HepG2 (cell line): Measurements from ENCODE around the gene IPO5. TPM values are rescaled to one million over a fixed set of nuclear protein-coding genes. Genes with fewer than 3 reads are reported as not detected.

ENCODE experiments used
- KDM3A ChIP-seq: IDR thresholded peaks from 2 replicates; pipeline ENCODE4 v1.6.1; 2018; ENCODE audit warnings: low read depth, missing compliant biosample characterization
- MEIS2 ChIP-seq: sonication (generic); formaldehyde crosslinking; IDR thresholded peaks from 2 replicates; pipeline ENCODE4 v1.9.0; 2021; ENCODE audit warnings: mild to moderate bottlenecking, missing genetic modification reagents
- MIER3 ChIP-seq: IDR thresholded peaks from 2 replicates; pipeline ENCODE4 v1.6.1; 2016; ENCODE audit warnings: missing compliant biosample characterization, borderline replicate concordance
- MTA3 ChIP-seq: sonication (generic); formaldehyde crosslinking; IDR thresholded peaks from 2 replicates; pipeline ENCODE4 v1.4.0; 2020; ENCODE audit warnings: missing genetic modification reagents
- NFE2 ChIP-seq: sonication (generic); formaldehyde crosslinking; IDR thresholded peaks from 2 replicates; pipeline ENCODE4 v1.4.0; 2020; ENCODE audit warnings: missing genetic modification reagents
- NR2C2 ChIP-seq: sonication (generic); formaldehyde crosslinking; IDR thresholded peaks from 2 replicates; pipeline ENCODE4 v1.4.0; 2020; ENCODE audit warnings: missing genetic modification reagents, mild to moderate bottlenecking, moderate library complexity, borderline replicate concordance
- SALL1 ChIP-seq: sonication (generic); formaldehyde crosslinking; IDR thresholded peaks from 2 replicates; pipeline ENCODE4 v1.8.0; 2022; ENCODE audit warnings: mild to moderate bottlenecking, missing genetic modification reagents
- SUZ12 ChIP-seq: fragments of 150-350 bp; IDR thresholded peaks from 2 replicates; pipeline ENCODE4 v1.6.1; 2014; ENCODE audit warnings: low read depth, low read length
- TEAD3 ChIP-seq: optimal IDR thresholded peaks from 2 replicates; pipeline ENCODE3; 2016; ENCODE audit warnings: borderline replicate concordance
- ZNF615 ChIP-seq: sonication (generic); formaldehyde crosslinking; IDR thresholded peaks from 2 replicates; pipeline ENCODE4 v1.5.0; 2020; ENCODE audit warnings: mild to moderate bottlenecking, missing genetic modification reagents, borderline replicate concordance
- ZNF891 ChIP-seq: sonication (generic); formaldehyde crosslinking; IDR thresholded peaks from 2 replicates; pipeline ENCODE4 v1.5.0; 2020; ENCODE audit warnings: mild to moderate bottlenecking, missing genetic modification reagents
- polyA plus RNA-seq, 8 experiments: library from polyadenylated mRNA; depleted of rRNA in 3 of 8; stranded (reverse) in 7 of 8; unstranded in 1 of 8; fragments of >200 nt; fragmentation: Illumina TruSeq in 4 of 8; extraction: Trizol in 4 of 8; gene quantifications; 2 replicates each; pipeline versions ENCODE4 v1.2.1 to v1.2.3, GENCODE V29; 2011 to 2016; ENCODE audit warnings: low read depth in 4 of 8, missing spikeins in 1 of 8, mixed read lengths in 1 of 8; ENCODE audit not compliant: insufficient read depth in 1 of 8
- total RNA-seq, 5 experiments: library from RNA; depleted of rRNA; stranded (reverse); fragments of >200 nt; fragmentation: Illumina TruSeq; extraction: Trizol; gene quantifications; 2 replicates each; pipeline ENCODE4 v1.2.3, GENCODE V29; 2016; ENCODE audit warnings: low read depth in 1 of 5
- TF ChIP-seq, protein P1 (sequence below): IDR thresholded peaks from 2 replicates; pipeline ENCODE4 v1.6.1; 2016
- TF ChIP-seq, protein P2 (sequence below): sonication (generic); formaldehyde crosslinking; IDR thresholded peaks from 2 replicates; pipeline ENCODE4 v1.8.0; 2022; ENCODE audit warnings: missing genetic modification reagents, mild to moderate bottlenecking, moderate library complexity, borderline replicate concordance
- TF ChIP-seq, protein P3 (sequence below): sonication (generic); formaldehyde crosslinking; IDR thresholded peaks from 2 replicates; pipeline ENCODE4 v1.4.0; 2020; ENCODE audit warnings: missing genetic modification reagents, borderline replicate concordance
- TF ChIP-seq, protein P4 (sequence below), 2 experiments: sonication (generic) in 1 of 2; formaldehyde crosslinking in 1 of 2; IDR thresholded peaks; 2 replicates each; pipeline versions ENCODE4 v1.4.0 to v1.6.1; 2018 to 2020; ENCODE audit warnings: missing genetic modification reagents in 2 of 2, borderline replicate concordance in 1 of 2, low read depth in 1 of 2, mild to moderate bottlenecking in 1 of 2, missing biosample characterization in 1 of 2
- TF ChIP-seq, protein P5 (sequence below): sonication (generic); formaldehyde crosslinking; IDR thresholded peaks from 2 replicates; pipeline ENCODE4 v1.4.0; 2020; ENCODE audit warnings: missing genetic modification reagents
- TF ChIP-seq, protein P6 (sequence below): sonication (generic); formaldehyde crosslinking; IDR thresholded peaks from 2 replicates; pipeline ENCODE4; 2020; ENCODE audit warnings: missing genetic modification reagents, mild to moderate bottlenecking, borderline replicate concordance

The IPO5 gene
- total and polyA plus RNA-seq, 2 of the 13 experiments (the other 11 are each of a cell fraction or from before 2014, with no cell fraction given), result 155 to 242 TPM

DNA sequence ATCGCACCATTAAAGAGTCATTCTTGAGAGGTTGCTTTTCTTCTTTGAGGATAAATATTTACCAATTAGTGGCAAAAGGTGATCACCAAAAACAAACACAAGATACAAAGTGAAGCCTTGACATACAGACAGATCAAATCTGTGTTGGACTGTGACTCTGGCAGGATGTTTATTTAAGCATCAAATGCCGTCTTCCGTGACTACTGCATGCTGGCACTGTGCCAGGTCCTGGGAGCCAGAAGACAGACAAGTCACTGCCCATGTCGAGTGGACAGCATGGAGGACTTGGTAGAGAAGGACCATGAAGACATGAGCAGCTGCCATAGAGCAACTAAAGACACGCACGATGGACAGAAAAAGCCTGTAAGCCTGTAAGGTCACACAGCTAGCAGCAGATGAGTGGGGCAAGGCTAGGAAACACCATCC lies 96.6 kb downstream of the IPO5 start (continued):
- TF ChIP-seq, protein P1, sequence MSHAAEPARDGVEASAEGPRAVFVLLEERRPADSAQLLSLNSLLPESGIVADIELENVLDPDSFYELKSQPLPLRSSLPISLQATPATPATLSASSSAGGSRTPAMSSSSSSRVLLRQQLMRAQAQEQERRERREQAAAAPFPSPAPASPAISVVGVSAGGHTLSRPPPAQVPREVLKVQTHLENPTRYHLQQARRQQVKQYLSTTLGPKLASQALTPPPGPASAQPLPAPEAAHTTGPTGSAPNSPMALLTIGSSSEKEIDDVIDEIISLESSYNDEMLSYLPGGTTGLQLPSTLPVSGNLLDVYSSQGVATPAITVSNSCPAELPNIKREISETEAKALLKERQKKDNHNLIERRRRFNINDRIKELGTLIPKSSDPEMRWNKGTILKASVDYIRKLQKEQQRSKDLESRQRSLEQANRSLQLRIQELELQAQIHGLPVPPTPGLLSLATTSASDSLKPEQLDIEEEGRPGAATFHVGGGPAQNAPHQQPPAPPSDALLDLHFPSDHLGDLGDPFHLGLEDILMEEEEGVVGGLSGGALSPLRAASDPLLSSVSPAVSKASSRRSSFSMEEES, result peak; percentile 23; the same call in 1 of the 2 replicates
- no peak for TF ChIP-seq ZNF891
- no peak for TF ChIP-seq NR2C2 (CRISPR knock-in tag)
- TF ChIP-seq, protein P2, sequence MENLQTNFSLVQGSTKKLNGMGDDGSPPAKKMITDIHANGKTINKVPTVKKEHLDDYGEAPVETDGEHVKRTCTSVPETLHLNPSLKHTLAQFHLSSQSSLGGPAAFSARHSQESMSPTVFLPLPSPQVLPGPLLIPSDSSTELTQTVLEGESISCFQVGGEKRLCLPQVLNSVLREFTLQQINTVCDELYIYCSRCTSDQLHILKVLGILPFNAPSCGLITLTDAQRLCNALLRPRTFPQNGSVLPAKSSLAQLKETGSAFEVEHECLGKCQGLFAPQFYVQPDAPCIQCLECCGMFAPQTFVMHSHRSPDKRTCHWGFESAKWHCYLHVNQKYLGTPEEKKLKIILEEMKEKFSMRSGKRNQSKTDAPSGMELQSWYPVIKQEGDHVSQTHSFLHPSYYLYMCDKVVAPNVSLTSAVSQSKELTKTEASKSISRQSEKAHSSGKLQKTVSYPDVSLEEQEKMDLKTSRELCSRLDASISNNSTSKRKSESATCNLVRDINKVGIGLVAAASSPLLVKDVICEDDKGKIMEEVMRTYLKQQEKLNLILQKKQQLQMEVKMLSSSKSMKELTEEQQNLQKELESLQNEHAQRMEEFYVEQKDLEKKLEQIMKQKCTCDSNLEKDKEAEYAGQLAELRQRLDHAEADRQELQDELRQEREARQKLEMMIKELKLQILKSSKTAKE (CRISPR knock-in tag), result peak; percentile 89
- no peak for TF ChIP-seq NFE2
- TF ChIP-seq SUZ12, result no peak
- TF ChIP-seq SALL1 (CRISPR knock-in tag), result peak; percentile 93
- no peak for TF ChIP-seq MTA3
- peak; percentile 71 for TF ChIP-seq TEAD3 (CRISPR knock-in tag)
- TF ChIP-seq, protein P3, sequence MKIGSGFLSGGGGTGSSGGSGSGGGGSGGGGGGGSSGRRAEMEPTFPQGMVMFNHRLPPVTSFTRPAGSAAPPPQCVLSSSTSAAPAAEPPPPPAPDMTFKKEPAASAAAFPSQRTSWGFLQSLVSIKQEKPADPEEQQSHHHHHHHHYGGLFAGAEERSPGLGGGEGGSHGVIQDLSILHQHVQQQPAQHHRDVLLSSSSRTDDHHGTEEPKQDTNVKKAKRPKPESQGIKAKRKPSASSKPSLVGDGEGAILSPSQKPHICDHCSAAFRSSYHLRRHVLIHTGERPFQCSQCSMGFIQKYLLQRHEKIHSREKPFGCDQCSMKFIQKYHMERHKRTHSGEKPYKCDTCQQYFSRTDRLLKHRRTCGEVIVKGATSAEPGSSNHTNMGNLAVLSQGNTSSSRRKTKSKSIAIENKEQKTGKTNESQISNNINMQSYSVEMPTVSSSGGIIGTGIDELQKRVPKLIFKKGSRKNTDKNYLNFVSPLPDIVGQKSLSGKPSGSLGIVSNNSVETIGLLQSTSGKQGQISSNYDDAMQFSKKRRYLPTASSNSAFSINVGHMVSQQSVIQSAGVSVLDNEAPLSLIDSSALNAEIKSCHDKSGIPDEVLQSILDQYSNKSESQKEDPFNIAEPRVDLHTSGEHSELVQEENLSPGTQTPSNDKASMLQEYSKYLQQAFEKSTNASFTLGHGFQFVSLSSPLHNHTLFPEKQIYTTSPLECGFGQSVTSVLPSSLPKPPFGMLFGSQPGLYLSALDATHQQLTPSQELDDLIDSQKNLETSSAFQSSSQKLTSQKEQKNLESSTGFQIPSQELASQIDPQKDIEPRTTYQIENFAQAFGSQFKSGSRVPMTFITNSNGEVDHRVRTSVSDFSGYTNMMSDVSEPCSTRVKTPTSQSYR (CRISPR knock-in tag), result no peak
- 0 out of 2 replicates have a peak, but pooled peaks have one; percentile 41 for TF ChIP-seq MIER3 (CRISPR knock-in tag)
- TF ChIP-seq, protein P4, sequence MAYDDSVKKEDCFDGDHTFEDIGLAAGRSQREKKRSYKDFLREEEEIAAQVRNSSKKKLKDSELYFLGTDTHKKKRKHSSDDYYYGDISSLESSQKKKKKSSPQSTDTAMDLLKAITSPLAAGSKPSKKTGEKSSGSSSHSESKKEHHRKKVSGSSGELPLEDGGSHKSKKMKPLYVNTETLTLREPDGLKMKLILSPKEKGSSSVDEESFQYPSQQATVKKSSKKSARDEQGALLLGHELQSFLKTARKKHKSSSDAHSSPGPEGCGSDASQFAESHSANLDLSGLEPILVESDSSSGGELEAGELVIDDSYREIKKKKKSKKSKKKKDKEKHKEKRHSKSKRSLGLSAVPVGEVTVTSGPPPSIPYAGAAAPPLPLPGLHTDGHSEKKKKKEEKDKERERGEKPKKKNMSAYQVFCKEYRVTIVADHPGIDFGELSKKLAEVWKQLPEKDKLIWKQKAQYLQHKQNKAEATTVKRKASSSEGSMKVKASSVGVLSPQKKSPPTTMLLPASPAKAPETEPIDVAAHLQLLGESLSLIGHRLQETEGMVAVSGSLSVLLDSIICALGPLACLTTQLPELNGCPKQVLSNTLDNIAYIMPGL (CRISPR knock-in tag; IDR thresholded peaks at IDR 0.05; ENCODE audit: borderline replicate concordance in 1 of 2, low read depth in 1 of 2), result peak in 1 of 2 experiments; percentile 35; a peak in 1 of 4 replicates
- peak; percentile 78 for TF ChIP-seq MEIS2 (CRISPR knock-in tag)
- TF ChIP-seq, protein P5, sequence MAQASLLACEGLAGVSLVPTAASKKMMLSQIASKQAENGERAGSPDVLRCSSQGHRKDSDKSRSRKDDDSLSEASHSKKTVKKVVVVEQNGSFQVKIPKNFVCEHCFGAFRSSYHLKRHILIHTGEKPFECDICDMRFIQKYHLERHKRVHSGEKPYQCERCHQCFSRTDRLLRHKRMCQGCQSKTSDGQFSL, result no peak
- no peak for TF ChIP-seq KDM3A
- TF ChIP-seq, protein P6, sequence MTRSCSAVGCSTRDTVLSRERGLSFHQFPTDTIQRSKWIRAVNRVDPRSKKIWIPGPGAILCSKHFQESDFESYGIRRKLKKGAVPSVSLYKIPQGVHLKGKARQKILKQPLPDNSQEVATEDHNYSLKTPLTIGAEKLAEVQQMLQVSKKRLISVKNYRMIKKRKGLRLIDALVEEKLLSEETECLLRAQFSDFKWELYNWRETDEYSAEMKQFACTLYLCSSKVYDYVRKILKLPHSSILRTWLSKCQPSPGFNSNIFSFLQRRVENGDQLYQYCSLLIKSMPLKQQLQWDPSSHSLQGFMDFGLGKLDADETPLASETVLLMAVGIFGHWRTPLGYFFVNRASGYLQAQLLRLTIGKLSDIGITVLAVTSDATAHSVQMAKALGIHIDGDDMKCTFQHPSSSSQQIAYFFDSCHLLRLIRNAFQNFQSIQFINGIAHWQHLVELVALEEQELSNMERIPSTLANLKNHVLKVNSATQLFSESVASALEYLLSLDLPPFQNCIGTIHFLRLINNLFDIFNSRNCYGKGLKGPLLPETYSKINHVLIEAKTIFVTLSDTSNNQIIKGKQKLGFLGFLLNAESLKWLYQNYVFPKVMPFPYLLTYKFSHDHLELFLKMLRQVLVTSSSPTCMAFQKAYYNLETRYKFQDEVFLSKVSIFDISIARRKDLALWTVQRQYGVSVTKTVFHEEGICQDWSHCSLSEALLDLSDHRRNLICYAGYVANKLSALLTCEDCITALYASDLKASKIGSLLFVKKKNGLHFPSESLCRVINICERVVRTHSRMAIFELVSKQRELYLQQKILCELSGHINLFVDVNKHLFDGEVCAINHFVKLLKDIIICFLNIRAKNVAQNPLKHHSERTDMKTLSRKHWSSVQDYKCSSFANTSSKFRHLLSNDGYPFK, result no peak
- TF ChIP-seq ZNF615, result no peak
